HG02763 (cell line): ENCODE results near the gene CLEC20A.
A peak's percentile ranks its signal among the peaks of the same experiment; 100 is the strongest.

Source experiments
- ATAC-seq: cut with Tn5 transposase; IDR thresholded peaks from one replicate; pipeline ENCODE4 v1.9.1; 2021; ENCODE audit warnings: mild to moderate bottlenecking, moderate library complexity; ENCODE audit not compliant: unreplicated experiment

CLEC20A gene

GRCh38 chr1:178496410-178497135 is at the start of gene CLEC20A:
CLEC20A (minus strand) TSS chr1:178496964; CDS start chr1:178496939, 25 bp downstream.
- no peak for ATAC-seq

- ATAC-seq: no peak
These were observed 47.8 kb upstream of the CLEC20A start for GRCh38 chr1:178544531-178544930.

DNA sequence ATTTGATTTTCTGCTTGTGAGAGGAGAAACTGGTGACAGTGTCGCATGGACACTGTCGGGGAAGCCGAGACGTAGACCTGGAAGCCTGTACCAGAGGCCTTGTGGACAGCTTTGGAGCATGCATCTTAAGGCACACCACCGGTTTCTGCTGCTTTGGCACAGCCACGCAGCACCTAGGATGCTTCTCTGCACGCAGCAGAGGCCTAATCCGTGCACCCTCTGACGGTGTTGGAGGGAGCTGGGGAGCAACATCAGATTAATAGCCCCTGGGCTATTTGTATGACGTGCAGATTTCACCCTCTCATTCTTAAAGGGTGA is 46.5 kb upstream of the CLEC20A start:
- ATAC-seq: peak; percentile 35

DNA sequence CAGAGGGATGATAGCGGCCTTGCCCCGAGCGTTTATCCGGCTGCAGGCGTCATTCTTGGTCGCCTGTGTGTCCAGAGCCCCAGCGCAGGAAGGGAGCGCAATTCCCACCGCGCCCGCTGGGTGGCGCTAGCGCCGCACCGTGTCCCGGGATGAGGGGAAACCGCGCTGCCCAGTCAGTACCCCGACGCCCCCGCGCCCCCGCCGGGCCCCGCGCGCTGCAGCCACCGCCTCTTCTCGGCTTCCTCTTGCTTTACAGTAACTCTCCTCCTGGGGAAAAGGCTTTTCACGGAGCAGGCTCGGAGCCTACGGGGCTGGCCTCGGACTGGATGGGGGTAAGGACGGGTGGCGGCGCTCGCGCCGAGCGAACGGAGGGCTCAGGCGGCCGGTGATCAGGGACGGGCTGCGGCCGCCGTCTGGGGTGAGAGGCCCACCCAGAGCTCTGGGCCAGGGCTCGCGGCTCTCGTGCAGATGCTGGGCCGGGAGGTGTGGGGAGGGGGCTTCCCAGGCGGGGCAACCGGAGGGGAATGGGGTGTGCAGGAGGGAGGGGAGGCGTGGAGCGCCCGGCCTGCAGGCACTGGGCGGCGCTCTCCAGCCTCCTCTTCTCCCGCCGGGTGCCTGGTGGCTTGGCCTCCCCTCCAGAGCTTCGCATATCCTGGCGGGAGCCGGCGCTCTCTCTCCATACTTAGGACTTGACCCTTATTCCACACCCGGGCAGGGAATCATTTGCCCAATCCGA is 46.0 kb upstream of the CLEC20A start:
- ATAC-seq: peak; percentile 71

- ATAC-seq: peak; percentile 47
These were observed 45.2 kb upstream of the CLEC20A start for GRCh38 chr1:178541829-178542553.

- no peak for ATAC-seq
These were observed 44.6 kb upstream of the CLEC20A start for GRCh38 chr1:178541379-178541778.

DNA sequence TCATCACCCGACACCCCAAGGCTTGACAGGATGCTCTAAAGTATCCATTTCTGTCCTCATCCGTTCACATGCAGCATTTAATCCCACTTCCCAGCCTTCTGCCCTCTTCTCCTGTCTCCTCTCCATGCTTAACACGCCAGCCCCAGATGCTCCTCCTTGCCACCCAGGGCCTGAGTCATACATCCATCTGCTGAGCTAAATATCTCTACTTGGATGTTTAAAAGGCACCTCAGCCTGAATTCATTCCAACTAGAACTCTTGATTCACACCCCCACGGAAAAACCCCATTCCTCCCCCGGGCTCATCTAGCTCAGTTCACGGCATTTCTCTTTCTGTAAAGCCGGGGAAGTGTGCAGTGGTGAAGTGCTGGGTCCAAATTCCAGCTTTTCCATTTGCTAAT is 43.9 kb upstream of the CLEC20A start:
- ATAC-seq: no peak

DNA sequence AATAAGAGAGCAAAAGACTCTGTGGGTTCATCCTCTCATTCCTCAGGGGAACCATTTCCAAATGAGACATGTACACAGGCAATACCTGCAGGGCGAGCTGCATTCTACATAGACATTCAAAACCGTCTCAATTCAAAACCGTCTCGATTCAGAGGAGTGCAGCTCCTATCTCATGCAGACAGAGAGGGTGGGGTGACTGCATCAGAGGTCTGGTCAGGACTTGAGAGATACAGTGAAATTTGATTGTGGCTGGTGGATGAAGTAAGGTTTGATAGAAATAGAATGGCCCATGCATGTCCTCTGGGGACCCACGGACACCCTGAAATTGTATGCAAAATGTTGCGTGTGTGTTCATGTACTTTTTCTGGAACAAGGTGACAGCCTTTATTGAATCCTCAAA is 43.4 kb upstream of the CLEC20A start:
- ATAC-seq: no peak

GRCh38 chr1:178539291-178539690 is 42.5 kb upstream of the CLEC20A start:
- ATAC-seq: no peak

DNA sequence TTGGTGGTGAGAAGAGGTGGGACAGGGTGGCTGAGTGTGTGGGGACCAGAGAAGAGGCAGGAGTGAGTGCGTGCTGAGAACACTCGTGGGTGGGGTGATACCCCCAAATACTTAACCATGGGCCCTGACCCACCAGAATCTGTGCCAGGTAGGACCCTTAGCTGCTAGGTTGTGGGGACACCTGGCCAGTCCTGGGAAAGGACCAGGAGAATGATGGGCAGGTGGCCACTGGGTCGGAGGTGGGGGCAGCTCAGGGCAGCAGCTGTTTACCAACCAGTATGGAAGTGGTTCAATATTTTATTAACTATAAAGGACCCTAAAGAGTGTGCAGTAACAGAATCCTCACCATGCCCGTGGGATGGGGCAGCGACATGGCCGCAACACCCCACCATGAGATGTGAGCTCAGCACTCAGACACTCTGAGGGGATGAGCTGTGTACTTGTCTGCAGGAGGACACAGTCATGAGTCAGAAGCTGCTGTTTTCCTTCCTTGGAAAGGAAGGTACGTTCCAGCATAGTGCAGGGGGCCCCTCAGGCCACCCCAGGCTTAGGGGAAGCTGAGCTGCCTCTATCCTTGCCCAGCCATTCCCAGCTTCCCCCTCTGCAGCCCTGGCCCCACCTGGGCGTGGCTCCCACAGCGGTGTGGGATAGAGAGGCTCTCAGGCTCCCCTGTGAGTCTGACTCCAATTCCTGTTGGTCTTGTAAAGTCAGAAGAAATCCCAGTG is 41.6 kb upstream of the CLEC20A start:
- ATAC-seq: no peak

- no peak for ATAC-seq
These were observed 40.8 kb upstream of the CLEC20A start for GRCh38 chr1:178537382-178538090.

DNA sequence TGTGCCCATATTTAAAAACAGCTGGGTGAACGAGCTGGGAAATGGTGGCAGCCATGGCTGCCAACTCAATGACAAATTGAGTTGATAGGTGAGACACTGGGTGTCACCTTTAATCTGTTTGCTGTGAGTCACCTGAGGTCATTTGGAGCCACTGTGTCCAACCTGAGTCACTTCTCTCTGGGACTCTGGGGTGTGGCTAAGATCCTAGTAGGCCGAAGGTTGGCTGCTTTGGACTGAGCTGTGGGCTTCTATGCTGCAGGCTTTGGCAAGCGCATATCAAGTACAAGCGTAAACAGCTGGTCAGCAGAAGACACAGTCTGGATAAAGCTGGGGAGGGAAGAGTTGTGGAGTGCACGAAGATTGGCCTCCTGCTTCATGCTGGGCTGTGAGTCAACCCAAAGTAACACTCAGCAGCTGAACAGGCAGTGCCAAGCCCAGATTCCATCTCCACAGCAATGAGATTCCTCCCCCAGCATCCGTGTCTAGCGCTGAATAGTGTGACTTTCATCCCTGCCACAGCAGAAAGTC is 40.1 kb upstream of the CLEC20A start:
- ATAC-seq: no peak

GRCh38 chr1:178536329-178536728 is 39.6 kb upstream of the CLEC20A start:
- no peak for ATAC-seq

DNA sequence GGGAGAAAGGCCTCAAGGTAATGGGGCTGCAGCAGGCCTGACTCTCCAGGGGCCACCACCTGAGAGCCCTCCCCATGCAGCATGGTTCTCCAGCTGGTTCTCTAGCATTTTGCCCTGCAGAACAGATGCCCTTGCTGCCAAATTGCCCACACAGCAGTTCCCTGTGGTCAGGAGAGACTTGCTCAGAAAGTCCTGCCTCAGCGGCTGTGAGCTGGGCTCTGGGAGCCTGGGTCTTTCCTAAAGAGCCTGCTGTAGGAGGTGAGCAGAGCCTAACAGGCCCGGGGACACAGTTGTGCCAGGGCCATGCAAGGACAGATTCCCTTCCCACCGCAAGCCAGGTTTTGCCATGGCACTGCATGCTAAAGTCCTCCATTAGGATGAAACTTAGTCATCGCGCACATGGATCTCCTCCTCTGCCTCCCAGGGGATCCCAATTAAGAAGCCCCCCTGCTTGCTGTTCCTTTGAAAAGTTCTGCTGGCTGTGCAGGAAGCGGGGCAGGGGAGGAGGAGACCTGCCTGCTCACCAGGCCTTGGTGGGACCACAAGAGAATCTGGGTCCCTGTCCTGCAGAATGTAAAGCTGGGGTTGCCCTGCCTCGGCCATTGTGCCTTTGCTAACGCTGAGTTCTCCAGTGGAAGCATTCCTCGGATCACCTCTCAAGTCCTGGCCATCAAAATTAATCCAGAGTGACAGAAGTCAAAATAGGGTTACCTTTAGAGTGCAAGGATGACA is 37.5 kb upstream of the CLEC20A start:
- ATAC-seq: no peak

DNA sequence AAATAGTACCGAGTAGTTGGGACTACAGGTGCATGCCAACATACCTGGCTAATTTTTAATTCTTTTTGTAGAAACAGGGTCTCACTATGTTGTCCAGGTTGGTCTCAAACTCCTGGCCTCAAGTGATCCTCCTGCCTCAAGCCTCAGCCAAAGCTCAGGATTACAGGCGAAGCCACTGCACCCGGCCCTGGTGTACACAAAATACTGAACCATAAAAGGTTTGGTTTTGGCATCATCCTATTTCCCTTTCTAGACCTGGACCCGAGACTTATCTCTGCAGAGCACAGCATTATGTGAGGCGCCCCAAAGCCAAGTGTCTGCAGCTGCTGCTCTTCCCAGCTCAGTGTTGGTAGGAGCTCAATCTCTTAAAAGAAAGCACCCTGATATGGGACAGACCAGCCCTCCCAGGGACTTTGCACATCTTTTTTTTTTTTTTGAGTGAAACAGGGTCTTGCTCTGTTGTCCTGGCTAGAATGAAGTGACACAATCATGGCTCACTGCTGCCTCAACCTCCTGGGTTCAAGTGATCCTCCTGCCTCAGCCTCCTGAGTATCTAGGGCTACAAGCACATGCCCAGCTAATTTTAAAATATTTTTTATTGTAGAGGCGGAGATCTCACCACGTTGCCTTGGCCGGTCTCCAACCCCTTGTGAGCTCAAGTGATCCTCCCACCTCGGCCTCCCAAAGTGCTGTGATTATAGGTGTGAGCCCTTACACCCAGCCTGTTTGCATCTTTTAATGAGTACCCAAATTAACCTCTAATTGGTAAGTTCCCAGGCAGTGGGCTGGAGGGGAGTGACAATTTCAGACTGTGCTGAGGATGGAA is 36.6 kb upstream of the CLEC20A start:
- no peak for ATAC-seq

- peak; percentile 60 for ATAC-seq
These were observed 35.6 kb upstream of the CLEC20A start for GRCh38 chr1:178532392-178532791.

DNA sequence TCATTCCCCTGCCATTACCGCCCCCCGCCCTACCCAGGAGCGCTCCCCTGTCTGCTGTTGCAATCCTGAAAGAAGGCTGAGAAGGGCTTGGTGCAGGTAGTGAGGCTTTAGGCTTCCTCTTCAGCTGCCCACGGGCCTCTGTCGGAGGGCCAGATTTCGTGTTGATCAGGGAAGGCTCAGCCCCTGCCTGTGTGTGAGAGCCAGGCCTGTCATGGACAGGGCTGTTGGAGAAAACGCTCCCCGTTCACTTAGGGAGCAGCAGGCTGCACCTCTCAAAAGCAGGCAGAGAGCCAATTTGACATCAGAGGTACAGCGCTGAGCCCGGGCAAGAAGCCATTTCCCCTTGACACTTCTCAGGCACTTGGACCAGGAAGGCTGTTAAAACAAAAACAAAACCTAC is 35.1 kb upstream of the CLEC20A start:
- no peak for ATAC-seq

DNA sequence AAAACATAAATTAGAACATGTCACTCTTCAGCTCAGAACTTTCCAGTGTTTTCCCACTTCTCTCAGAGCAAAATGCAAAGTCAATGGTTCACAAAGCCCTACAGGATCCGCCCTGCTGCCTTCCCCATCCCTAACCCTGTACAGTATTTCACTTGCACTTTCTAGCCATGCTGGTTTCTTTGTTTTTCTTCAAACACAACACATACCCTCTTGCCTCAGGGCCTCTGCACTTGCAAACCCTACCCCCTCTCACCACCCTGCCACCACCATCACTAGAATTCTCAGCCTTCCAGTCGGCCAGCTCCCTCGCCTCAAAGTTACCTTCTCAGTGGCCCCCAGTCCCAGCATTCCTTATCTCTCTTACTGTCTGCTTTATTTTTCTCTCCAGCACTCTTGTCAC is 33.7 kb upstream of the CLEC20A start:
- ATAC-seq: no peak

- no peak for ATAC-seq
These were observed 33.3 kb upstream of the CLEC20A start for GRCh38 chr1:178530037-178530402.
